ENCODE measurements around the gene ARL5C. TPM values are rescaled to one million over a fixed set of nuclear protein-coding genes. Genes with fewer than 3 reads are reported as not detected.

ARL5C gene
- total and polyA plus RNA-seq, 2 experiments from 2014 or later: not detected

DNA sequence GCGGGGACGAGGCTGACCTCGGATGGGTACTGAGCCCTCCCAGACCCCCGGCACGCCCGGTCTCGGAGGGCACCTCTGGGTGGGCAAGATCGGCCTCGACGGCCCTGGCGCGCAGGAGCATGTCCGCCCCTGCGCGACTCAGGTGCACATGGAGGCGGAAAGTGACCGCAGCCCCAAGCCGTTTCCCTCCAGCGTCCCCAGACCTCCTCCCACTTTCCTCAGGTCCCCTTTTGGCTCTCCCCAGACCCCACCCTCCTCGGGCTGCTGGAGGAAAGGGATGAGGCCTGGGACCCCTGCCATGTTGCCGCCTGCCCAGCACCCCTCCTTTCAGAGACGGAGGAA is 44.1 kb upstream of the ARL5C start:
- Histone ChIP-seq H3K4me2 (peak overlapping the region; percentile 91), H3K9me3 (ENCODE audit: low read depth) (no peaks in the 10 kb centered on the region), H3K4me3 (no peak overlapping the region), H3K27me3 (peaks cover 18% of the 10 kb centered on the region), H3K9me2 (replicated peaks; ENCODE audit: insufficient read depth) (no peaks in the 10 kb centered on the region), H4K20me1 (ENCODE audit: insufficient read depth, poor library complexity, severe bottlenecking) (no peaks in the 10 kb centered on the region), H3K27ac (no peak overlapping the region), H2AFZ (peak overlapping the region; percentile 41), H3K4me1 (ENCODE audit: insufficient read depth) (peaks cover 9% of the 10 kb centered on the region), H3K36me3 (replicated peaks; ENCODE audit: insufficient read depth, low read depth) (no peaks in the 10 kb centered on the region), H3K79me2 (no peaks in the 10 kb centered on the region)
- TF ChIP-seq EZH2 (IDR thresholded peaks at IDR 0.05; ENCODE audit: borderline replicate concordance): no peak
- 24% methylated on average over 17 of the region's 22 CpGs for WGBS (ENCODE audit: low lambda C conversion rate, missing lambda C conversion rate)
- no peak for DNase-seq (ENCODE audit: low spot score)

DNA sequence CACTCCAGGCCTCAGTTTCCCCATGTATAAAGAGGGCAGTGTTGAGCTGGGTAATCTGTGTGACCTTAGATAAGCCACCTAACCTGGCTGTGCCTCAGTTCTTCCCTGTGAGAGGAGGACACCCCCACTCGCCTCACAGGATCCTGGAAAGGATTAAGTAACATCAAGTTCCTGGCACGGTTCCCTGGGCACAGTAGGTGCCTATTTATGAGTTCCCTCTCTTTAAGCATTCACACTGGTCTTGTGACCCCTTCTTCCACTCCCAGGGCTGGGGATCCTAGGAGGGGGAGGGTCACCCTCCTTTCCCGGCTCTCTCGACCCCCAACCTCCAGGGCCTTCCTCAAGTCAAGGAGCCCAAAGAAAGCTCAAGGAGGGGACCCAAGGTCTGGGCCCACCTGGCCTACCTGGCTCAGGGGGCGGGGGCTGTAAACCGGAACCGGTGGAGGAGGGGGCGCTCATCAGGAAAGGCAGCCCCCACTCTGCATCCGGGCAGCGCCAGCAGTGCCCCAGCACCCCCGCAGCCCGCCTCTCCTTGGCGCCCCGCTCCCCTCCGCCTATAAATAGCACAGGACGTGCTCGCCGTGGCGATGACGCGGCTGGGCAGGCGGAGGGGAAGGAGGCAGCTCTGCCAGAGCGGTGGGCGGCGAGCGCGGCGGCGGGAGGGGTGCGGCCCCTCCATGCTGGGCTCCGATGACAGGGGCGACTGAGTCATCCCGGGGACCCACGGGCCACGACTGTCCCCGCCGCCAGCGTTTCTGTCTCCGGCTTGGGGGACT is 43.5 kb upstream of the ARL5C start:
- DNase-seq (ENCODE audit: low spot score): peak; percentile 81
- H3K9me3 ChIP-seq (ENCODE audit: low read depth): no peaks in the 10 kb centered on the region
- no peak overlapping the region for H3K4me3 ChIP-seq
- TF ChIP-seq, protein P1, sequence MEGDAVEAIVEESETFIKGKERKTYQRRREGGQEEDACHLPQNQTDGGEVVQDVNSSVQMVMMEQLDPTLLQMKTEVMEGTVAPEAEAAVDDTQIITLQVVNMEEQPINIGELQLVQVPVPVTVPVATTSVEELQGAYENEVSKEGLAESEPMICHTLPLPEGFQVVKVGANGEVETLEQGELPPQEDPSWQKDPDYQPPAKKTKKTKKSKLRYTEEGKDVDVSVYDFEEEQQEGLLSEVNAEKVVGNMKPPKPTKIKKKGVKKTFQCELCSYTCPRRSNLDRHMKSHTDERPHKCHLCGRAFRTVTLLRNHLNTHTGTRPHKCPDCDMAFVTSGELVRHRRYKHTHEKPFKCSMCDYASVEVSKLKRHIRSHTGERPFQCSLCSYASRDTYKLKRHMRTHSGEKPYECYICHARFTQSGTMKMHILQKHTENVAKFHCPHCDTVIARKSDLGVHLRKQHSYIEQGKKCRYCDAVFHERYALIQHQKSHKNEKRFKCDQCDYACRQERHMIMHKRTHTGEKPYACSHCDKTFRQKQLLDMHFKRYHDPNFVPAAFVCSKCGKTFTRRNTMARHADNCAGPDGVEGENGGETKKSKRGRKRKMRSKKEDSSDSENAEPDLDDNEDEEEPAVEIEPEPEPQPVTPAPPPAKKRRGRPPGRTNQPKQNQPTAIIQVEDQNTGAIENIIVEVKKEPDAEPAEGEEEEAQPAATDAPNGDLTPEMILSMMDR (IDR thresholded peaks at IDR 0.05; ENCODE audit: poor library complexity): no peak
- TF ChIP-seq EZH2phosphoT487 (IDR thresholded peaks at IDR 0.05; ENCODE audit: low read depth, severe bottlenecking, unreplicated experiment): no peak
- no peak for TF ChIP-seq EZH2 (IDR thresholded peaks at IDR 0.05; ENCODE audit: borderline replicate concordance)
- H3K79me2 ChIP-seq: no peaks in the 10 kb centered on the region
- H3K4me2 ChIP-seq: peak overlapping the region; percentile 91
- peaks cover 9% of the 10 kb centered on the region for H3K4me1 ChIP-seq (ENCODE audit: insufficient read depth)
- H3K27me3 ChIP-seq: peaks cover 18% of the 10 kb centered on the region
- peak overlapping the region; percentile 41 for H2AFZ ChIP-seq
- WGBS (ENCODE audit: low lambda C conversion rate, missing lambda C conversion rate): 15% methylated on average over 20 of the region's 39 CpGs
- H3K9me2 ChIP-seq (replicated peaks; ENCODE audit: insufficient read depth): no peaks in the 10 kb centered on the region
- H3K27ac ChIP-seq: no peak overlapping the region
- no peaks in the 10 kb centered on the region for H3K36me3 ChIP-seq (replicated peaks; ENCODE audit: insufficient read depth, low read depth)
- H4K20me1 ChIP-seq (ENCODE audit: insufficient read depth, poor library complexity, severe bottlenecking): no peaks in the 10 kb centered on the region

DNA sequence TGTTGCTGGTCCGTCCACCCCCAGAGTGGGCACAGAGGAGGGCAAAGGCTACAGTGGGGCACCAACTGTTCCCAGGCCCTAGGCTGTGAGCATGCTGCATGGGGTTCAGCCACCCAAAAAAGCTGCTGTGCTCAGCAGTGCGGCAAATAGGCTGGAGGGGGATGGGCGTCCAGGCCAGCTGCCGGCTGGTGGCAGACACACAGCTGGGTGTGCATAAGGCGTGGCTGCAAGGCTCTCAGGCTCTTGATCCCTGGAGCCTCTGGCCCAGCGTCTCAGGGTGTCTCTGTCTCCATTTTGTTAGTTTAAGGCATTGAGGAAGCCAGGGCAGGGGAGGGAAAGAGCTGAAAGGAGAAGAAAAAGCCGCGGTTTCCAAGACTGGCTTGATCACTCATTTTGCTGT is 42.9 kb upstream of the ARL5C start:
- Histone ChIP-seq H4K20me1 (ENCODE audit: insufficient read depth, poor library complexity, severe bottlenecking) (no peaks in the 10 kb centered on the region), H3K79me2 (no peaks in the 10 kb centered on the region), H3K36me3 (replicated peaks; ENCODE audit: insufficient read depth, low read depth) (no peaks in the 10 kb centered on the region), H3K4me2 (peak overlapping the region; percentile 91), H3K9me2 (replicated peaks; ENCODE audit: insufficient read depth) (no peaks in the 10 kb centered on the region), H3K4me3 (no peak overlapping the region), H3K9me3 (ENCODE audit: low read depth) (no peaks in the 10 kb centered on the region), H3K27ac (no peak overlapping the region), H3K27me3 (peaks cover 18% of the 10 kb centered on the region), H3K4me1 (ENCODE audit: insufficient read depth) (peaks cover 9% of the 10 kb centered on the region), H2AFZ (no peak overlapping the region)
- no peak for TF ChIP-seq EZH2 (IDR thresholded peaks at IDR 0.05; ENCODE audit: borderline replicate concordance)
- WGBS (ENCODE audit: low lambda C conversion rate, missing lambda C conversion rate): 56% methylated on average over 8 of the region's 8 CpGs
- DNase-seq (ENCODE audit: low spot score): no peak

DNA sequence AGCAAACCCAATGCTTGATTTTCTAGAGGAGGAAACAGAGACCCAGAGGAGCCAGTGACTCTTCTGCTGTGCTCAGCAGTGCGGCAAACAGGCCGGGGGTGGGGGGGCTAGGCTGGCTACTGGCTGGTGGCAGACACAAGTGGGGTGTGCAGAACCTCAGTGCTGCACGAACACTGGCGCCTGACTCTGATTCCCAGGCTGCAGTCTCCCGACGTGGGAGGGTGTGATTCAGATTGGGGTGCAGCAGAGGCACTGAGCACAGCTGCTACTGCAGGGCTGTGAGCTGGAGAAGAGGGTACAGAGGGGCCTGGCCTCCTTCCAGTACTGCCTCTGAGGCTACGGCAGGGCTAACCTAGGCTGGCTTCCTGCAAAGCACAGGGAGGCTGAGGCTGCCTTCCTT is 42.2 kb upstream of the ARL5C start:
- Histone ChIP-seq H3K79me2 (no peaks in the 10 kb centered on the region), H2AFZ (no peak overlapping the region), H3K4me3 (no peak overlapping the region), H3K36me3 (replicated peaks; ENCODE audit: insufficient read depth, low read depth) (no peaks in the 10 kb centered on the region), H3K27me3 (peaks cover 18% of the 10 kb centered on the region), H3K27ac (no peak overlapping the region), H3K9me3 (ENCODE audit: low read depth) (no peaks in the 10 kb centered on the region), H3K9me2 (replicated peaks; ENCODE audit: insufficient read depth) (no peaks in the 10 kb centered on the region), H4K20me1 (ENCODE audit: insufficient read depth, poor library complexity, severe bottlenecking) (no peaks in the 10 kb centered on the region), H3K4me1 (ENCODE audit: insufficient read depth) (peaks cover 9% of the 10 kb centered on the region), H3K4me2 (no peak overlapping the region)
- no peak for TF ChIP-seq EZH2phosphoT487 (IDR thresholded peaks at IDR 0.05; ENCODE audit: low read depth, severe bottlenecking, unreplicated experiment)
- TF ChIP-seq, protein P1 (IDR thresholded peaks at IDR 0.05; ENCODE audit: poor library complexity): no peak
- DNase-seq (ENCODE audit: low spot score): no peak
- WGBS (ENCODE audit: low lambda C conversion rate, missing lambda C conversion rate): 81% methylated on average over 7 of the region's 7 CpGs
